ENCODE results near the gene HACD1.

HACD1 gene

GRCh38 chr10:17617031-17617911 is at the start of gene HACD1:
TSS of gene HACD1 (minus strand) at chr10:17617374. CDS start at chr10:17617339, 35 bp downstream.
- peak; percentile 39 for DNase-seq

- DNase-seq: no peak
These were observed 48.6 kb upstream of the HACD1 start for GRCh38 chr10:17665747-17666146.

GRCh38 chr10:17663450-17663849 is 46.3 kb upstream of the HACD1 start:
- DNase-seq: no peak

DNA sequence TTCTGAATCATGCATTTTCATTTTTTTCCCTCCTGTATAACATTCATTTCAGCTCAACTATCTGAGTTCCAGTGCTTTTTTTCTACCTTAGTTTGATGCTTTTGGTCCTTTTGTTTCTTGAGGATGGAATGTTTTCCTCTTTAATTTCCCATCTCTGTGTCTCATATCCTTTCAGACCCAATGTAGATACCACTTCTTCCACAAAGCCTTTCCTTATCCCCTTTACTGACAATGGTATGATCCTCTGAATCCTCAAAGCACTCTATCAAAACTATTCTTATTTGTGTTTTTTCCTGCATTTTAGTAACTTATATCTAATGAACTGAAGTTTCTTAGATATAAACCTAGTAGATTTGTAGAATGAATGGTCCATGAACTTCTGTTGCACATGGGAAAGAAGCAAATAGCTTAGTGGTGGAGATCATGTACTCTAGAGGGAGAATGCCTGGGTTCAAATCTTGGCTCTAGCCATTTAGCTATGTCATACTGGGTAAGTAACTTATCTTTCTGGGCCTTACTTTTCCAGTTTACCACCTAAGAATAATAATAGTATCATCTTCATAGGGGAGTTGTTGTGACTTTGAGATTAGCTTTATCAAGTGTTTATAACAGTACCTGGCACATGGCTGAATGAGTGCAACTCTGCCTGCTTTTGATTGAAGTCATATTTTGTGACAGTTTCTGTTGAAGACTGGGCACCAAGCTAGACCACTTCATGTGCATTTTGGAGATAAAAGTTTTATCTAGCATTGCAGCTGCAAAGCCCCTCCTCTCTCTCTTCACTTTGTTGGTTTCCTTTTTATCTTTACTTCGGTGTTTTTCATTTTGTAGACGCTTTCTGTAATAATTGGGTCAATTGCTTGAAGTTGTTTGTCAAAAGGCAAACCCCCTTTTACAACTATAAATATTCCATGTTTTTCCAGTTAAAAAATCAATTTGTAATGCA is 45.3 kb upstream of the HACD1 start:
- no peak for DNase-seq

DNA sequence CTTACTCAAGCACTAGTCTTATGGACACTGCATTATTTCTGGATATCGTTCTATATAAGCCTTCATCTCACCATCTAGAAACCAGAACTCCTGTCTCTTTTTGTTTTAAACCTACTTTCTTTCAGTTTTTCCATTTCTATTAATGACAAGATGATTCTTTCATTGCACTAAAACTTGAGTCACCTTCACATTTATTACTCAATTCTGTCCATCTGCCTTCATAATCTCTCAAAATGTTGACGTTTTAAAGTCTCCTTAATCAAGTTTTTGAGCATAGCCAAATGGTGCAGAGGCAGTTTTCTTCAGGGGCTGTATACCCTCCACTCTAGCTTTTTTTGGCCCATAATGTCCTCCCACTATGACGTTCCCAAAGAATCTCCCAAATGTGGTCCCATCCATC is 44.3 kb upstream of the HACD1 start:
- DNase-seq: no peak

GRCh38 chr10:17660921-17661320 is 43.7 kb upstream of the HACD1 start:
- no peak for DNase-seq

GRCh38 chr10:17659365-17659764 is 42.2 kb upstream of the HACD1 start:
- DNase-seq: no peak

DNA sequence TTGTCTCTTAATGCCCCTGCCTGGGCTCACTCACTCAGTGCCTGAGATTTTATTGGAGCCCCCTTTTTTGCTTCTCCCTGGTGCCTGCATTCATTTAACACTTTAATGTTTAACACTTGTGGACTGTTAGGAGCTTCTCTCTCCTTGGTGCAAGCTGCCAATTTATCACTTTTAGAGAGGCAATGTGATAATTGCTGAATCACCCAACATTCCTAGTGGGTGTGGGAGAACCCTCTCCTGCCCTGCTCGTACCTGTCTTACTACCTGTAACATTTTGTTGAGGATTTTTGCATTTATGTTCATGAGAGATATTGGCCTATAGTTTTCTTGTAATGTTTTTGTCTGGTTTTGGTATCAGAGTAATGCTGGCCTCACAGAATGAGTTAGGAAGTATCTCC is 39.9 kb upstream of the HACD1 start:
- DNase-seq: no peak

DNA sequence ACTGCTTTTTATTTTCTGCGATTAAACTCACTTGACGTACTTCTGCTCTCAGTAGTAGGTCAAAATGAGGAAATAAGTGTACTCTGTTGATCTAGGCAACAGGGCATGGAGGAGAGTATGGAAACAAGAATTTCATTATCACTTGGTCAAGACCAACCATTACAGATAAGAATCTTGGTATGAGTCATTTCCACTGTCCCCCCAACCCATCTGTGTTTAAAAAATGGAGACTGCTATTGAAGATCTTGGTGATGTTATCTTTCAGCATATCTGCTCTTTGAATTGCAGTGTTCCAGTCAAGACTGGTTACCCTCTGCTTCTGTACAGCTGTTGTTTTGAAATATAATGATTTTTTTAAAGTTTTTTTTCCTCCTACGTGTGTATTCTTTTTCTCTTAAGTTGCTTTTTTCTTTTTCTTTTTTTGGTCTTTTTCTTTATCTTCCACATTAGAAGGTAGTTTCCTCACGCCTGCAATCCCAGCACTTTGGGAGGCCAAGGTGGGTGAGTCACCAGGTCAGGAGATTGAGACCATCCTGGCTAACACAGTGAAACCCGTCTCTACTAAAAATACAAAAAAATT is 38.5 kb upstream of the HACD1 start:
- DNase-seq: no peak

DNA sequence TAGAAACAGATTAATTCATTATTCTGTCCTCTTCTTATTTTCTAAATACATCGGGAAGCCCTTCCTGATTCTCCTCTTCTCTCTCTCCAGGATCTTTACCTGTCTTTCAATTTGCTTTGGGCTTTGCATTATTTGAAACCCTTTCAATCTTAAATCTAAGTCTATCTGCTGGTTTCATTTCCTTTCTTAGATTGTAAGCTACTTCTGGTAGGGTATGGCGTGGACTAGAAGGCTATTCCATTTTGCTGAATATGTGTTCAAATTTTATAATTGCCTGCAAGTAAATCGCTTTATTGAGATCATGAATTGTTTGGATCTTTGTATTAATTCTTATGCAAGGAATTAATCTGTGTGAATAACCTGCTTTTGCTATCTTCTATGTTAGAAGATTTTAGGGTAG is 37.8 kb upstream of the HACD1 start:
- no peak for DNase-seq

- DNase-seq: no peak
These were observed 35.4 kb upstream of the HACD1 start for GRCh38 chr10:17652585-17652984.

GRCh38 chr10:17651896-17652295 is 34.7 kb upstream of the HACD1 start:
- no peak for DNase-seq

DNA sequence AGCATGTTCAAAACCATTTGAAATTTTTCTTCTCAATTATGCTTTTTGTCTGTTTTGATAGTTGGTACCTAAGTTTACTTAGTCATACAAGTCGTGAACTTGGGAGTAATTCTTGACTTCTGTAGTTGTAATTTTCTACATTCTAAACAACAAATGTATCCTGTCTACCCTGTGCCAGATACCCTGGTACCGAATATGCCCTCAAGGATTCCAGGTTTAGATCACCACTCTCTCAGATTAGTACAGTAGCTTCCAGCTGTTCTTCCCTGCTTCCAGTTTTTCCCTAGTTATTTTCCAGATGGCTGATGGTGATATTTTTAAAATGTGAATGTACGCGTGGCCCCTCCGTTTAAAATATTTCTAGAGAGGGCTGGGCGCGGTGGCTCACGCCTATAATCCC is 33.2 kb upstream of the HACD1 start:
- no peak for DNase-seq

GRCh38 chr10:17649836-17650235 is 32.7 kb upstream of the HACD1 start:
- no peak for DNase-seq

GRCh38 chr10:17649052-17649451 is 31.9 kb upstream of the HACD1 start:
- no peak for DNase-seq

- DNase-seq: peak; percentile 48
These were observed 31.3 kb upstream of the HACD1 start for GRCh38 chr10:17648243-17649035.

GRCh38 chr10:17647326-17647725 is 30.2 kb upstream of the HACD1 start:
- DNase-seq: no peak

- DNase-seq: no peak
These were observed 28.6 kb upstream of the HACD1 start for GRCh38 chr10:17645621-17646345.

GRCh38 chr10:17644485-17644943 is 27.3 kb upstream of the HACD1 start:
- DNase-seq: no peak

- DNase-seq: peak; percentile 93
These were observed 26.7 kb upstream of the HACD1 start, which contains the start of gene STAM for GRCh38 chr10:17643755-17644484. TSS of gene STAM (plus strand) at chr10:17644151. CDS start at chr10:17644340, 189 bp downstream.

GRCh38 chr10:17643339-17643754 is 26.2 kb upstream of the HACD1 start:
- DNase-seq: peak; percentile 22
